Activated B cell treated with CpG ODN at 0.5 μM for 24 hours (primary cell): ENCODE results near the gene SDF2. TPM values are rescaled to one million over a fixed set of nuclear protein-coding genes. Genes with fewer than 3 reads are reported as not detected.

Source experiments
- ATAC-seq: fragments of 200-7000 bp; cut with Tn5 transposase; one replicate; pipeline ENCODE4 v1.10.0; 2021; ENCODE audit warnings: low read depth, mild to moderate bottlenecking, moderate library complexity
- CTCF ChIA-PET: fragments of 350-600 bp; sonication (Branson Sonifier 250); formaldehyde crosslinking; loops from one replicate; lab custom pipeline; 2021; ENCODE audit warnings: antibody characterized with exemption; lab: Charles Lee
- POLR2A ChIA-PET: fragments of 350-600 bp; sonication (Branson Sonifier 250); formaldehyde crosslinking; loops from one replicate; lab custom pipeline; 2021; ENCODE audit warnings: antibody characterized with exemption; lab: Charles Lee
- DNase-seq: peaks from one replicate; pipeline ENCODE4 v3.0.0; 2022
- H3K27ac Mint-ChIP-seq: one replicate; pipeline ENCODE4 v1.8.0; 2020; ENCODE audit warnings: mixed read lengths
- H3K27me3 Mint-ChIP-seq: one replicate; pipeline ENCODE4 v1.8.0; 2021; ENCODE audit warnings: mixed read lengths
- H3K36me3 Mint-ChIP-seq: one replicate; pipeline ENCODE4 v1.8.0; 2021; ENCODE audit warnings: low read depth, mixed read lengths
- H3K4me1 Mint-ChIP-seq: one replicate; pipeline ENCODE4 v1.8.0; 2021; ENCODE audit warnings: mixed read lengths
- H3K4me3 Mint-ChIP-seq: one replicate; pipeline ENCODE4 v1.8.0; 2020; ENCODE audit warnings: mild to moderate bottlenecking, mixed read lengths
- H3K9me3 Mint-ChIP-seq: one replicate; pipeline ENCODE4 v1.8.0; 2020; ENCODE audit warnings: mixed read lengths
- intact Hi-C: fragments of 100-400 bp; cut with micrococcal nuclease; formaldehyde crosslinking; loops from one replicate; pipeline ENCODE4 v1.15.1; 2024
- total RNA-seq: library from RNA; stranded (reverse); gene quantifications from 2 replicates; pipeline ENCODE4 v1.2.3, GENCODE V29; 2022
- TF ChIP-seq, protein P1 (sequence below): fragments of 200-600 bp; IDR thresholded peaks from one replicate; pipeline ENCODE4 v1.8.0; 2022; ENCODE audit warnings: antibody characterized with exemption, mild to moderate bottlenecking

Gene SDF2
- total RNA-seq, 1 donor from 2014 or later, result 47.7 TPM

DNA sequence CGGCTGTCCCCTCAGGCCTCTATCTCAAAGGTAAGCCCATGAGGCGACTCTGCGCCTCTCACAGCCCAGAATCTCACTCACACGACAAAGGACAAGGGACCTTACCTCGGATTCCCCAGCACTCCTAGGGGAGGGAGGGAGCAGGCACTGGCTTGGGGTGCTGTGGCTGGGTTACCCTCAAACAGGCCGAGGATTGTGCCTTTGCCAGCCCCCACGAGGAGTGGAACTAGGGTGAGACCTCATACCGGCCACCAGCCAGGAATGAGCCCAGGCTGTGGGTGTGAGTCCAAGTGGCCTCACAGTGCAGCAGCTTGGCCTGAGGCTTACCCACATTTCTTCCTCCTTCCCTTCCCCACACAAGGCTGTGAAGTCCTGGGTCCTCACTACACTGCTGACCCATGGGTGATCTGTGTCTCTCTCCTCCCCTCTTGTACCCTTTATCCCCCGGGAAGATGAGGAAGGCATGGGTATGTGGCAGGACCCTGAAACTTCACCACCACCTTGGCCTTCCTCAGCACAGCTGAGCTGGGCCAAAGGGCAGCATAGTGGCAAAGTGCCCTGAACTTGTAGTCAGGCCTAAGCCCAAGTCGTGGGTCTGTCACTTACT is 44.1 kb upstream of the SDF2 start:
- CTCF ChIA-PET, result interaction anchor here (0.6 kb wide), 1 partner anchor 59 kb away, joined by 3 read pairs; no protein-coding TSS in a partner anchor
- no peak for ATAC-seq
- TF ChIP-seq, protein P1, sequence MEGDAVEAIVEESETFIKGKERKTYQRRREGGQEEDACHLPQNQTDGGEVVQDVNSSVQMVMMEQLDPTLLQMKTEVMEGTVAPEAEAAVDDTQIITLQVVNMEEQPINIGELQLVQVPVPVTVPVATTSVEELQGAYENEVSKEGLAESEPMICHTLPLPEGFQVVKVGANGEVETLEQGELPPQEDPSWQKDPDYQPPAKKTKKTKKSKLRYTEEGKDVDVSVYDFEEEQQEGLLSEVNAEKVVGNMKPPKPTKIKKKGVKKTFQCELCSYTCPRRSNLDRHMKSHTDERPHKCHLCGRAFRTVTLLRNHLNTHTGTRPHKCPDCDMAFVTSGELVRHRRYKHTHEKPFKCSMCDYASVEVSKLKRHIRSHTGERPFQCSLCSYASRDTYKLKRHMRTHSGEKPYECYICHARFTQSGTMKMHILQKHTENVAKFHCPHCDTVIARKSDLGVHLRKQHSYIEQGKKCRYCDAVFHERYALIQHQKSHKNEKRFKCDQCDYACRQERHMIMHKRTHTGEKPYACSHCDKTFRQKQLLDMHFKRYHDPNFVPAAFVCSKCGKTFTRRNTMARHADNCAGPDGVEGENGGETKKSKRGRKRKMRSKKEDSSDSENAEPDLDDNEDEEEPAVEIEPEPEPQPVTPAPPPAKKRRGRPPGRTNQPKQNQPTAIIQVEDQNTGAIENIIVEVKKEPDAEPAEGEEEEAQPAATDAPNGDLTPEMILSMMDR, result no peak

GRCh38 chr17:28705074-28705659 is 43.5 kb upstream of the SDF2 start:
- Mint-ChIP-seq H3K27me3 (no peaks in the 10 kb centered on the region), H3K27ac (no peak overlapping the region), H3K4me1 (peaks cover 2% of the 10 kb centered on the region), H3K9me3 (no peaks in the 10 kb centered on the region), H3K36me3 (peaks cover 51% of the 10 kb centered on the region), H3K4me3 (no peak overlapping the region)
- TF ChIP-seq, protein P1, result no peak
- ChIA-PET CTCF (interaction anchor here (1.2 kb wide), 1 partner anchor 59 kb away, joined by 4 read pairs; no protein-coding TSS in a partner anchor), POLR2A (interaction anchor here (0.6 kb wide), 1 partner anchor 59 kb away, joined by 13 read pairs; no protein-coding TSS in a partner anchor)
- intact Hi-C loops, result no loop called here
- ATAC-seq (no peak), DNase-seq (no peak)

More for the DNA sequence above, 44.1 kb upstream of the SDF2 start:
- H3K27me3 Mint-ChIP-seq, result no peaks in the 10 kb centered on the region
- no peak overlapping the region for H3K4me3 Mint-ChIP-seq
- no peaks in the 10 kb centered on the region for H3K9me3 Mint-ChIP-seq
- POLR2A ChIA-PET, result interaction anchor here (1.3 kb wide), 1 partner anchor 14 kb away, joined by 3 read pairs; the partner anchor contains the start of gene RPL23A
- peaks cover 44% of the 10 kb centered on the region for H3K36me3 Mint-ChIP-seq
- H3K4me1 Mint-ChIP-seq, result peaks cover 7% of the 10 kb centered on the region
- intact Hi-C loops, result no loop called here
- no peak overlapping the region for H3K27ac Mint-ChIP-seq
- no peak for DNase-seq

DNA sequence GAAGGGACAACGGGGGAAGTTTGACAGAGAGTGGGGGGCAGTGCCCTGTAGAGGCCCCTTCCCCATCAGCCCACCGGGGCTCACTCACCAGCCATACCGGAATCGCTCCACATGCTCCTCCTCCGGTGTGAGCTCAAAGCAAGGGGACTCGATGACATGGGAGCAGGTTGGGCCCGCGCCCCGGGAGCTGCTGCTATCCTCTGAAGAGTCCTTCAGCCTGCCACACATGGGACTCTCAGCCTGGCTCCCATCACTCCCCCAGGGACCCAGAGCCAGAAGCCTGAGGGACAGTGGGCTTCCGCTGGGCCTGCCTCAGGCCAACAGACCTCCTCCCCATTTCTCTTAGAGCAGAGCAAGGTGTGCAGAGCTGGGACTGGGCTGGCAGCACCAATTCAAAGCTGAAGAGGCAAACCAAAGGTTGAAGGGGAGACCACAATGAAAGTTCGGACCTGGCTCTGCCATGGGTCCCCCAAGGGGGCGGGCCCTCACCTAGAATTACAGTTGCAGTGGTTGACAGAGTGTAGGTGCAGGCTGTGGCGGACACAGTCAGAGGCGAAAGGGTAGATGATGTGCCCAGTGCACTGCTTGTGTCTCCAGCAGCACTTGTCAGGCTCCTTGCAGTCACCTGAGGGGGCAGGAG is 42.6 kb upstream of the SDF2 start:
- Mint-ChIP-seq H3K27ac (no peak overlapping the region), H3K9me3 (no peaks in the 10 kb centered on the region), H3K36me3 (peaks cover 59% of the 10 kb centered on the region), H3K4me3 (no peak overlapping the region), H3K27me3 (no peaks in the 10 kb centered on the region), H3K4me1 (no peaks in the 10 kb centered on the region)
- intact Hi-C loops, result no loop called here
- TF ChIP-seq, protein P1, result no peak
- POLR2A ChIA-PET, result interaction anchor here (0.7 kb wide), 1 partner anchor 204 kb away, joined by 3 read pairs; no protein-coding TSS in a partner anchor
- ATAC-seq, result no peak
- no peak for DNase-seq
- CTCF ChIA-PET, result interaction anchor here (1.1 to 1.2 kb wide), 2 partner anchors 59 to 60 kb away, joined by 4 read pairs; no protein-coding TSS in a partner anchor

DNA sequence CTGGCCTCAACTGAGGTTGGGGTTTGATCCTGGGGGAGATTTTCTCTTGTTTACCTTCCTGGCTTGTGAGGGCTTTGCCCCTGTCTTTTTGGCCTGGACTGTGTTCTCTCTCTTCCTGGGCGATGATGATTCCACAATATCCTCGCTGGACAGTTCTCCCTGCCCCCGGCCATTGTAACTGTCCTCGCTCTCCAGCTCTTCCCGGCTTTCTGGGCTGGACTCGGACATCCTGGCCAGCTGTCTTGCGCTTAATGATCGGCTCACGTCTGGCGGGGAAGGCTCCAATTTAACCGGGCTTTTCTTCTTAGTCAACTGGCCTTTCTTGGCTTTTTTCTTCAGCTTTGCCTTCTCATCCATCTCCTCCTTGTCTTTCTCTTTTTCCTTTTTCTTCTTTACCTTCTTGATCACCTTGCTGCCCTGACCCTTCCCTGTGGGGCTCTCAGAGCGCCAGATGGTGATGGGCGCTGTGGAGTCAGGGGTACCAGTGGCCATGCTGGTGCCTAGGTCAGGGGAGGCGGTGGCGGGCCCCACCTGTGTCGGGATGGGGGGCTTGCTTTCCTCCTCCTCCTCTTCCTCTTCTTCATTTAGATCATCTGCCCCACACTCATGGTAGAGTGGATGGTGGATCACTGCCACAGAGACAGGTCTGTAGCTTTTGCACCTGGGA is 42.0 kb upstream of the SDF2 start:
- Mint-ChIP-seq H3K27me3 (no peaks in the 10 kb centered on the region), H3K9me3 (no peaks in the 10 kb centered on the region), H3K4me1 (no peaks in the 10 kb centered on the region), H3K36me3 (peaks cover 66% of the 10 kb centered on the region), H3K27ac (no peak overlapping the region), H3K4me3 (no peak overlapping the region)
- intact Hi-C loops, result no loop called here
- ChIA-PET CTCF (interaction anchor here (1.1 kb wide), 1 partner anchor 60 kb away, joined by 4 read pairs; no protein-coding TSS in a partner anchor), POLR2A (interaction anchor here (0.7 kb wide), 1 partner anchor 203 kb away, joined by 3 read pairs; no protein-coding TSS in a partner anchor)
- ATAC-seq (no peak), DNase-seq (no peak)
- TF ChIP-seq, protein P1, result no peak
